Left lung (tissue), 10 donors: ENCODE data around the gene AGO3. TPM values are rescaled to one million over a fixed set of nuclear protein-coding genes. Genes with fewer than 3 reads are reported as not detected.
"Not testable (repeated sequence)": the region's sequence is repeated elsewhere in the genome, so short reads cannot be mapped to it uniquely, and the experiment has no call there.

Experiments used
- ATAC-seq: fragments of 200-7000 bp; cut with Tn5 transposase; one replicate; pipeline ENCODE4 v1.9.1; 2020; ENCODE audit warnings: moderate library complexity
- DNase-seq, 4 donors: peaks; one replicate each; pipeline ENCODE4 v3.0.0-alpha.2; 2013 to 2020
- H3K27ac ChIP-seq, 2 donors: fragments of 200-600 bp; sonication (generic) in 1 of 2; one replicate each; pipeline versions ENCODE4 v1.5.0 to v1.8.0; 2020 to 2021
- H3K27me3 ChIP-seq, 2 donors: fragments of 200-600 bp; sonication (generic) in 1 of 2; one replicate each; pipeline versions ENCODE4 v1.5.0 to v1.8.0; 2020 to 2021
- H3K36me3 ChIP-seq, 2 donors: fragments of 200-600 bp; sonication (generic) in 1 of 2; one replicate each; pipeline versions ENCODE4 v1.5.0 to v1.8.0; 2020 to 2021
- H3K4me1 ChIP-seq, 2 donors: fragments of 200-600 bp; one replicate each; pipeline ENCODE4 v1.8.0; 2021
- H3K4me3 ChIP-seq, 2 donors: fragments of 200-600 bp; sonication (generic) in 1 of 2; one replicate each; pipeline versions ENCODE4 v1.5.0 to v1.8.0; 2020 to 2021; ENCODE audit warnings: mild to moderate bottlenecking in 1 of 2
- H3K9me3 ChIP-seq, 2 donors: fragments of 200-600 bp; sonication (generic) in 1 of 2; one replicate each; pipeline versions ENCODE4 v1.5.0 to v1.8.0; 2020 to 2021
- CTCF ChIP-seq, 2 donors: fragments of 200-600 bp; sonication (generic) in 1 of 2; IDR thresholded peaks; one replicate each; pipeline versions ENCODE4 v1.5.0 to v1.8.0; 2021; ENCODE audit warnings: antibody characterized with exemption in 2 of 2
- intact Hi-C, 2 donors: fragments of 100-400 bp; cut with DNase I; formaldehyde crosslinking; loops; one replicate each; pipeline versions ENCODE4 v1.11.2 to v1.14.2; 2022
- polyA plus RNA-seq, 6 donors: library from polyadenylated mRNA; unstranded; fragments of 120-200 nt; gene quantifications; one replicate each; pipeline ENCODE4 v1.2.1, GENCODE V29; 2013; ENCODE audit not compliant: insufficient read length in 6 of 6
- total RNA-seq, 2 donors: library from RNA; stranded (reverse); fragmentation: NEBNext Ultra II Directional; extraction: Animal tissue kit (Norgen Biotek cat#: 25700); gene quantifications; one replicate each; pipeline ENCODE4 v1.2.1, GENCODE V29; 2021
- donor health status: DM: no; HTN: yes; CAD: no.
- donor health status: DM: no; HTN: no; CAD: no.

Gene AGO3
- total and polyA plus RNA-seq, 8 donors, result 18.7 to 30.1 (median 21.9) TPM

- Histone ChIP-seq H3K4me3 (no peak overlapping the region), H3K27ac (no peak overlapping the region), H3K4me1 (peaks cover 0 to 50% of the 10 kb centered on the region in 2 donors), H3K36me3 (peaks cover 0 to 42% of the 10 kb centered on the region in 2 donors), H3K27me3 (no peaks in the 10 kb centered on the region), H3K9me3 (no peaks in the 10 kb centered on the region)
- intact Hi-C loops, result no loop called here
- TF ChIP-seq CTCF (IDR thresholded peaks at IDR 0.05), result no peak
- no peak for ATAC-seq
- no peak for DNase-seq
Measured at GRCh38 chr1:35888255-35888654, 42.6 kb upstream of the AGO3 start.

- H3K4me3 ChIP-seq, DNase-seq, H3K27ac ChIP-seq, intact Hi-C loops, H3K27me3 ChIP-seq, ATAC-seq, H3K9me3 ChIP-seq: not testable (repeated sequence)
- peaks cover 0 to 50% of the 10 kb centered on the region in 2 donors for H3K4me1 ChIP-seq
- peaks cover 0 to 49% of the 10 kb centered on the region in 2 donors for H3K36me3 ChIP-seq
Measured at GRCh38 chr1:35888981-35889380, 41.9 kb upstream of the AGO3 start.

- peaks cover 0 to 14% of the 10 kb centered on the region in 2 donors for H3K4me1 ChIP-seq
- DNase-seq (no peak), ATAC-seq (no peak)
- H3K27ac ChIP-seq, result peak overlapping the region in 1 of 2 donors; percentile 76
- intact Hi-C loops, result no loop called here
- H3K4me3 ChIP-seq, result no peak overlapping the region
- peaks cover 0 to 87% of the 10 kb centered on the region in 2 donors for H3K36me3 ChIP-seq
- H3K27me3 ChIP-seq, result no peaks in the 10 kb centered on the region
- no peak for TF ChIP-seq CTCF (IDR thresholded peaks at IDR 0.05)
- H3K9me3 ChIP-seq, result no peaks in the 10 kb centered on the region
Measured at GRCh38 chr1:35893051-35893879, 37.6 kb upstream of the AGO3 start.

- TF ChIP-seq CTCF (IDR thresholded peaks at IDR 0.05), result no peak
- ATAC-seq (peak; percentile 84), DNase-seq (peak in 1 of 4 donors; percentile 75)
- intact Hi-C loops, result no loop called here
- Histone ChIP-seq H3K4me3 (no peak overlapping the region), H3K27ac (peak overlapping the region in 1 of 2 donors; percentile 76), H3K27me3 (no peaks in the 10 kb centered on the region), H3K9me3 (no peaks in the 10 kb centered on the region), H3K36me3 (peaks cover 0 to 87% of the 10 kb centered on the region in 2 donors), H3K4me1 (peaks cover 0 to 12% of the 10 kb centered on the region in 2 donors)
Measured at GRCh38 chr1:35894183-35894582, 36.7 kb upstream of the AGO3 start.

GRCh38 chr1:35894656-35895055 lies 36.2 kb upstream of the AGO3 start:
- Histone ChIP-seq H3K4me1 (peaks cover 0 to 12% of the 10 kb centered on the region in 2 donors), H3K27me3 (no peaks in the 10 kb centered on the region), H3K36me3 (peaks cover 0 to 85% of the 10 kb centered on the region in 2 donors), H3K4me3 (no peak overlapping the region), H3K9me3 (no peaks in the 10 kb centered on the region), H3K27ac (peak overlapping the region in 1 of 2 donors; percentile 76)
- ATAC-seq, result no peak
- no peak for TF ChIP-seq CTCF (IDR thresholded peaks at IDR 0.05)
- no peak for DNase-seq
- intact Hi-C loops, result no loop called here
